ENCODE data around the gene GREB1L.

DNA sequence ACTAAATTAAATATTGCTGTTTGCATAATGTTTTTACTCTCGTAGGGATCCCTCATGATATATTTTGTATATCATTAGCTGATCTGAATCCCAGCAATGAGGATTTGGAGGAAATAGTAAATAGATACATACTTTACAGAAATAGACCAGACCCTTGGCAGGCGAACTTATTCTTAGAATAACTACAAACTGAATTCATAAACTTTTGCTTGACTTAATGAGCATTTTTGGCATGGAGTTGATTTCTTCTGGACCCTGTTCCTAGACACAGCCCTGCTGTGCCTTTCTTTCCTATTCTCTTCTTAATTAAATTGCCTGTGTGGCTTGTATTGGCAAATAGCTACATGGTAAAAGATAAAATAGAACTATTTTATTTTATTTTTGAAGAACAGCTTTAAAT is 145.9 kb downstream of the GREB1L start:
- TF ChIP-seq, protein P1, sequence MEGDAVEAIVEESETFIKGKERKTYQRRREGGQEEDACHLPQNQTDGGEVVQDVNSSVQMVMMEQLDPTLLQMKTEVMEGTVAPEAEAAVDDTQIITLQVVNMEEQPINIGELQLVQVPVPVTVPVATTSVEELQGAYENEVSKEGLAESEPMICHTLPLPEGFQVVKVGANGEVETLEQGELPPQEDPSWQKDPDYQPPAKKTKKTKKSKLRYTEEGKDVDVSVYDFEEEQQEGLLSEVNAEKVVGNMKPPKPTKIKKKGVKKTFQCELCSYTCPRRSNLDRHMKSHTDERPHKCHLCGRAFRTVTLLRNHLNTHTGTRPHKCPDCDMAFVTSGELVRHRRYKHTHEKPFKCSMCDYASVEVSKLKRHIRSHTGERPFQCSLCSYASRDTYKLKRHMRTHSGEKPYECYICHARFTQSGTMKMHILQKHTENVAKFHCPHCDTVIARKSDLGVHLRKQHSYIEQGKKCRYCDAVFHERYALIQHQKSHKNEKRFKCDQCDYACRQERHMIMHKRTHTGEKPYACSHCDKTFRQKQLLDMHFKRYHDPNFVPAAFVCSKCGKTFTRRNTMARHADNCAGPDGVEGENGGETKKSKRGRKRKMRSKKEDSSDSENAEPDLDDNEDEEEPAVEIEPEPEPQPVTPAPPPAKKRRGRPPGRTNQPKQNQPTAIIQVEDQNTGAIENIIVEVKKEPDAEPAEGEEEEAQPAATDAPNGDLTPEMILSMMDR (IDR thresholded peaks at IDR 0.05; ENCODE audit: low read depth, low read length): no peak
- no peak for TF ChIP-seq EZH2phosphoT487 (IDR thresholded peaks at IDR 0.05; ENCODE audit: low read depth)

Measured in OCI-LY3 (cell line).